ENCODE results near the gene RAPGEF1. TPM values are rescaled to one million over a fixed set of nuclear protein-coding genes. Genes with fewer than 3 reads are reported as not detected.

RAPGEF1 gene, protein sequence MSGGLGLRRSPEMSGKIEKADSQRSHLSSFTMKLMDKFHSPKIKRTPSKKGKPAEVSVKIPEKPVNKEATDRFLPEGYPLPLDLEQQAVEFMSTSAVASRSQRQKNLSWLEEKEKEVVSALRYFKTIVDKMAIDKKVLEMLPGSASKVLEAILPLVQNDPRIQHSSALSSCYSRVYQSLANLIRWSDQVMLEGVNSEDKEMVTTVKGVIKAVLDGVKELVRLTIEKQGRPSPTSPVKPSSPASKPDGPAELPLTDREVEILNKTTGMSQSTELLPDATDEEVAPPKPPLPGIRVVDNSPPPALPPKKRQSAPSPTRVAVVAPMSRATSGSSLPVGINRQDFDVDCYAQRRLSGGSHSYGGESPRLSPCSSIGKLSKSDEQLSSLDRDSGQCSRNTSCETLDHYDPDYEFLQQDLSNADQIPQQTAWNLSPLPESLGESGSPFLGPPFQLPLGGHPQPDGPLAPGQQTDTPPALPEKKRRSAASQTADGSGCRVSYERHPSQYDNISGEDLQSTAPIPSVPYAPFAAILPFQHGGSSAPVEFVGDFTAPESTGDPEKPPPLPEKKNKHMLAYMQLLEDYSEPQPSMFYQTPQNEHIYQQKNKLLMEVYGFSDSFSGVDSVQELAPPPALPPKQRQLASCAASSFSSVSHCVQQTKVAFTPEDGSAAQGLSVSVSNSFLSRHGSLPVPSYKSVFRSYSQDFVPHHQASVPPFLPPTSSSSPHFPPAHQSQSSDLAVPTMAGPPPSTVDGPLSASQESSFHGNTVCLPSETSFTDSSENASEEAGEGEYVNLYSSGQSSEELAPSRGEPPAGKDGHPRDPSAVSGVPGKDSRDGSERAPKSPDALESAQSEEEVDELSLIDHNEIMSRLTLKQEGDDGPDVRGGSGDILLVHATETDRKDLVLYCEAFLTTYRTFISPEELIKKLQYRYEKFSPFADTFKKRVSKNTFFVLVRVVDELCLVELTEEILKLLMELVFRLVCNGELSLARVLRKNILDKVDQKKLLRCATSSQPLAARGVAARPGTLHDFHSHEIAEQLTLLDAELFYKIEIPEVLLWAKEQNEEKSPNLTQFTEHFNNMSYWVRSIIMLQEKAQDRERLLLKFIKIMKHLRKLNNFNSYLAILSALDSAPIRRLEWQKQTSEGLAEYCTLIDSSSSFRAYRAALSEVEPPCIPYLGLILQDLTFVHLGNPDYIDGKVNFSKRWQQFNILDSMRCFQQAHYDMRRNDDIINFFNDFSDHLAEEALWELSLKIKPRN (N-terminal part only)
- 10 to 100 TPM; 28.6 to 63.8 TPM for total RNA-seq

DNA sequence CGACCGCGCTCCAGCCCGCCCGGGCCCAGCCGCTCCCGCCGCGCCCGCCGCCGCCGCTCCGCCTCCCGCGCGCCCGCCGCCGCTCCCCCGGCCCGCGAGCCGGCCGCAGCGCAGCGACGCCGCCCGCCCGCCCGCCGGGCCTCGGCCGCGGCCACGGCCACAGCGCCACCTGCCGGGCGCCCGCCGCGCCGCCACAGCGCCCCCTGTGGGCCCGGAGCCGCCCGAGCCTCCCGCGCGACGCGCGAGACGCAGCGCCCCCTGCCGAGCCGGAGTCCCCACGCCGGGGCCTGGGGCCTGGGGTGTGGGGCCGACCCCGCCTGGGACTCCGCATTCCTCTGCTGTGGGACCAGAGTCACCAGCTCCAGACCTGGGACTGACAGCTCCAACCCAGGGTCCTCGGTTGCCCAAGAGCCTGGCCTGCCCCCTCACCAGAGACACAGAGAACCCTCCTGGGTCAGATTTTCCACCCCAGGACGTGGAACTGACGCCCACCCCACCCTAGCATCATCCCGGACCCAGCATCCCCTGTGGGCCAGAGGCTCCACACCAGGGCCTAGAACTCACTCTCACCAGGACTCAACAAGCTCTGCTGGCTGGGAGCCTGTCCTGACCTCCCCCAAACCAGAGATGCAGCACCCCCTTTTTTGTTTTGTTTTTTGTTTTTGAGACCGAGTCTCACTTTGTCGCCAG is at the start of gene RAPGEF1:
Gene RAPGEF1 (minus strand): TSS at position 118 of the 690 bp plus-strand sequence. CDS start 246 bp downstream, outside the sequence.
- Histone ChIP-seq H3K36me3 (no peaks in the 10 kb centered on the region), H3K4me3 (peak within 1 kb of the TSS; percentile 54 to 55), H3K27me3 (replicated peaks; ENCODE audit: insufficient read depth) (no peaks in the 10 kb centered on the region), H3K27ac (peak within 1 kb of the TSS; percentile 74 to 85), H3K9me3 (no peaks in the 10 kb centered on the region), H3K4me1 (replicated peaks) (peaks cover 6% of the 10 kb centered on the region)
- TF ChIP-seq, protein P1, sequence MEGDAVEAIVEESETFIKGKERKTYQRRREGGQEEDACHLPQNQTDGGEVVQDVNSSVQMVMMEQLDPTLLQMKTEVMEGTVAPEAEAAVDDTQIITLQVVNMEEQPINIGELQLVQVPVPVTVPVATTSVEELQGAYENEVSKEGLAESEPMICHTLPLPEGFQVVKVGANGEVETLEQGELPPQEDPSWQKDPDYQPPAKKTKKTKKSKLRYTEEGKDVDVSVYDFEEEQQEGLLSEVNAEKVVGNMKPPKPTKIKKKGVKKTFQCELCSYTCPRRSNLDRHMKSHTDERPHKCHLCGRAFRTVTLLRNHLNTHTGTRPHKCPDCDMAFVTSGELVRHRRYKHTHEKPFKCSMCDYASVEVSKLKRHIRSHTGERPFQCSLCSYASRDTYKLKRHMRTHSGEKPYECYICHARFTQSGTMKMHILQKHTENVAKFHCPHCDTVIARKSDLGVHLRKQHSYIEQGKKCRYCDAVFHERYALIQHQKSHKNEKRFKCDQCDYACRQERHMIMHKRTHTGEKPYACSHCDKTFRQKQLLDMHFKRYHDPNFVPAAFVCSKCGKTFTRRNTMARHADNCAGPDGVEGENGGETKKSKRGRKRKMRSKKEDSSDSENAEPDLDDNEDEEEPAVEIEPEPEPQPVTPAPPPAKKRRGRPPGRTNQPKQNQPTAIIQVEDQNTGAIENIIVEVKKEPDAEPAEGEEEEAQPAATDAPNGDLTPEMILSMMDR (IDR thresholded peaks at IDR 0.05): peak; percentile 81 to 98 (median 86)
- no peak for TF ChIP-seq POLR2AphosphoS5 (IDR thresholded peaks at IDR 0.05)
- DNase-seq (ENCODE audit: low spot score): no peak
- WGBS: 19% methylated on average over 30 of the region's 69 CpGs
- intact Hi-C loops (cut with DNase I): loop anchor here (1.0 to 10.0 kb wide), 4 partner anchors 133 to 393 kb away; no protein-coding TSS in a partner anchor

DNA sequence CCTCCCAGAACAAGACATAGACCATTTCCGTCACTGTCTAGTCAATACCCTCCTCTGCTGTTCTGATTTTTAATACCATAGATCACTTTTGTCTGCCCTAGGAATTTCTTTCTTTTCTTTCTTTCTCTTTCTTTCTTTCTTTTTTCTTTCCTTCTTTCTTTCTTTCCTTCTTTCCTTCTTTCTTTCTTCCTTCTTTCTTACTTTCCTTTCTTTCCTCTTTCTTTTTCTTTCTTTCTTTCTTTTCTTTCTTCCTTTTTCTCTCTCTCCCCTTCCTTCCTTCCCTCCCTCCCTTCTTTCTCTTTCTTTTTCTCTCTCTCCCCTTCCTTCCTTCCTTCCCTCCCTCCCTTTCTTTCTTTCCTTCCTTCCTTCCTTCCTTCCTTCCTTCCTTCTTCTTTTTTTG is 49.0 kb upstream of the RAPGEF1 start:
- DNase-seq (ENCODE audit: low spot score): no peak
- intact Hi-C loops (cut with DNase I): no loop called here
- H3K27ac ChIP-seq: no peak overlapping the region
- no peaks in the 10 kb centered on the region for H3K9me3 ChIP-seq
- no peaks in the 10 kb centered on the region for H3K36me3 ChIP-seq
- 54% methylated on average over 1 of the region's 1 CpG for WGBS
- no peak overlapping the region for H3K4me3 ChIP-seq
- TF ChIP-seq POLR2A (IDR thresholded peaks at IDR 0.05): no peak
- TF ChIP-seq POLR2AphosphoS5 (IDR thresholded peaks at IDR 0.05): no peak
- TF ChIP-seq, protein P1 (IDR thresholded peaks at IDR 0.05): no peak
- H3K27me3 ChIP-seq (replicated peaks; ENCODE audit: insufficient read depth): peaks cover 4% of the 10 kb centered on the region
- H3K4me1 ChIP-seq (replicated peaks): no peaks in the 10 kb centered on the region

DNA sequence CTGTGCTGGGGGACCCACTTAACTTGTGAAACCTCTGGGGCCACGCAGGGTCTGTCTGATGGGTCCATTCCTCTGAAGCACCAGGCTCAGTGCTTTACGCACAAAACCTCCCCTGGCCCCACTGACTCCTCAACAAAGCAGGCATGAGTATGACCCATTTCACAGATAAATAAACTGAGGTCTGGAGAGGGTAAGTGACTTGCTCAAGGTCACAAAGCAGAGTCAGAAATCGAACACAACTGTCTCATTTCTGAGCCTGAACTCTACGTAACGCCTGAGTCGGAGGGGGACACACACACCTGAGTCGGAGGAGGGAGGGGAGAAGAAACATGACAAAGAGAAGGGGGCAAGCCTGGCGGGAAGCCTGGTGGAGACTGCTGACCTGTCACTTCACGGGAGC is 48.0 kb upstream of the RAPGEF1 start:
- DNase-seq (ENCODE audit: low spot score): no peak
- 77% methylated on average over 9 of the region's 9 CpGs for WGBS
- peaks cover 4% of the 10 kb centered on the region for H3K27me3 ChIP-seq (replicated peaks; ENCODE audit: insufficient read depth)
- H3K27ac ChIP-seq: no peak overlapping the region
- H3K4me1 ChIP-seq (replicated peaks): no peaks in the 10 kb centered on the region
- no peak overlapping the region for H3K4me3 ChIP-seq
- TF ChIP-seq POLR2AphosphoS5 (IDR thresholded peaks at IDR 0.05) (no peak), POLR2A (IDR thresholded peaks at IDR 0.05) (no peak)
- TF ChIP-seq, protein P1 (IDR thresholded peaks at IDR 0.05): no peak
- no peaks in the 10 kb centered on the region for H3K36me3 ChIP-seq
- H3K9me3 ChIP-seq: no peaks in the 10 kb centered on the region
- intact Hi-C loops (cut with DNase I): no loop called here

DNA sequence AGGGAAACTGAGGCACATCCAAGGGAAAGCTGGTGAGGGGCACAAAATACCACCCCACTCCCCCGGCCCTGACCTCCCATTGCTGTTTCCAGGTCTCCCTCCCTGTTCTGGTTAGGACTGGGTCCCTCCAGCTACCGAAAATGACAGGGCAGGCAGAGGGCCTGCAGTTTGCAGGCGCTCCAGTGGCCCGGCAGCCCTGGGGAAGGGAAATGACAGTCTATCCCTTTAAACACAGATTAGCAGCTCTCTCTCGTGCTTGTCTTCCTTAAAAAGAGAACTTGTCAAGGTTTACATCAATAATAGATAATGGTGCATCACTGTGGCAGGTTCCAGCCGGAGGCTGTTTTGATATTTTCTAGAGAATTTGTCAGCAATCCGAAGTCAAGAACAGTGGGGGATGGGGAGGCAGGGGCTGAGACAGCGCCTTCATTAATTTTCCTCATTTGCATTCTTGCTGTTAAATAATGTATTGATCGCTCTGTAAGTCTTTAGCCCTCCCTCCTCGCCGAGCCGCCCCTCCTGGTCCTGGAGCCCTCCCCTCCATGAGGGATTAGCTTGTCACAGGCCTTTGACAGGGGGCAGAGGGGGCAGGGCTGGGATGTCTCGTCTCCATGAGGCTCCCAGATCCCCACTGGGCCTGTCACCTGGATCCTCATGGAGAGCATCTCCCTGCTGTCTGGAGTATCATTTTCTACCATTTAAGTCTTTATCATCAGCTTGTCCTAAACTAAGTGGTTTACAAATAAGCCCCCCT is 45.0 kb upstream of the RAPGEF1 start:
- Histone ChIP-seq H3K27ac (no peak overlapping the region), H3K4me3 (no peak overlapping the region), H3K27me3 (replicated peaks; ENCODE audit: insufficient read depth) (peaks cover 4% of the 10 kb centered on the region), H3K36me3 (no peaks in the 10 kb centered on the region), H3K9me3 (no peaks in the 10 kb centered on the region), H3K4me1 (replicated peaks) (no peaks in the 10 kb centered on the region)
- no peak for DNase-seq (ENCODE audit: low spot score)
- WGBS: 71% methylated on average over 13 of the region's 13 CpGs
- intact Hi-C loops (cut with DNase I): no loop called here
- TF ChIP-seq, protein P1 (IDR thresholded peaks at IDR 0.05): no peak
- TF ChIP-seq POLR2AphosphoS5 (IDR thresholded peaks at IDR 0.05): no peak
- no peak for TF ChIP-seq POLR2A (IDR thresholded peaks at IDR 0.05)
